ENCODE results near the gene RASSF1. TPM values are rescaled to one million over a fixed set of nuclear protein-coding genes. Genes with fewer than 3 reads are reported as not detected.
A peak's percentile ranks its signal among the peaks of the same experiment; 100 is the strongest.
"Not testable (repeated sequence)": the region's sequence is repeated elsewhere in the genome, so short reads cannot be mapped to it uniquely, and the experiment has no call there.

The RASSF1 gene
- total RNA-seq, 1 donor from 2014 or later: 26.5 TPM

DNA sequence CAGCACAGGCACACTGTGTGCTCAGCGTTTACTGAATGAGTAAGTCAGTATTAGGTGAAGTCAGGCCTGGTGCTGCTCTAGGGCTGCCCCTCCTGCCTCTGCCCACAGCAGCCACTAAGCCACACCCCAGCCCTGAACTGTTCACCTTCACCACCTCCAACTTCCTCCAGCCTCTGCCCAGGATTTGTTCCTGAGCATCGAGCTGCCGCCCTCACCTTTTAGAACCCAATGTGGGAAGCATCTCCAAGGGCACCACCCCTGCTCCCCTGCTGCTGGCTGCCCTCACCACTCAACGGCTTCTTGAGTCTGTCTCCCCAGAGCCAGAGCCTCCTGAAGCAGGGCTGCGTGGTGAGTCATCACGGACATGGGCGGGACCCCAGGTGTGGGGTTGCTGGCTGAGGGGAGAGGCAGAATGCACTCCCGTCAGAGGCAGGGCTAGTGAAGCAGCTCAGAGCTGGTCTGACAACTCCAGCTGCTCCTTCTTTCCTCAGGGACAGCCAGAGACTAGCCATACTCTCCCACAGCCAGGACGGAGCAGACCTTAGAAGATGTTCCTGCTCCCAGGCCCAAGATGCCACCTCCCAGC lies 23.9 kb downstream of the RASSF1 start:
- Mint-ChIP-seq H3K27ac (ENCODE audit: unreplicated experiment) (no peak overlapping the region), H3K9me3 (ENCODE audit: unreplicated experiment) (no peaks in the 10 kb centered on the region), H3K27me3 (ENCODE audit: low read depth, unreplicated experiment) (no peaks in the 10 kb centered on the region), H3K4me3 (ENCODE audit: unreplicated experiment) (no peak overlapping the region), H3K4me1 (ENCODE audit: low read depth, unreplicated experiment) (peaks cover 16% of the 10 kb centered on the region), H3K36me3 (ENCODE audit: low read depth, unreplicated experiment) (peaks cover 22% of the 10 kb centered on the region)
- Histone ChIP-seq H4K20me1 (ENCODE audit: insufficient read depth, low read length) (peaks cover 58% of the 10 kb centered on the region), H3K9ac (ENCODE audit: low read length) (peak overlapping the region; percentile 29), H3K27me3 (ENCODE audit: insufficient read depth, low read length) (no peaks in the 10 kb centered on the region), H3K4me2 (ENCODE audit: low read length) (peak overlapping the region; percentile 55), H3K4me1 (ENCODE audit: insufficient read depth, low read length) (peaks cover 24% of the 10 kb centered on the region), H3K79me2 (ENCODE audit: insufficient read depth, low read length) (peaks cover 40% of the 10 kb centered on the region), H3K27ac (ENCODE audit: low read depth, low read length) (no peak overlapping the region), H3K36me3 (ENCODE audit: insufficient read depth, low read length) (peaks cover 8% of the 10 kb centered on the region), H3K9me3 (ENCODE audit: insufficient read depth, low read depth, low read length) (no peaks in the 10 kb centered on the region), H2AFZ (ENCODE audit: low read depth, low read length) (no peak overlapping the region), H3K4me3 (ENCODE audit: insufficient read depth, low read depth, low read length) (no peak overlapping the region)
- no peak for TF ChIP-seq EZH2 (IDR thresholded peaks at IDR 0.05; ENCODE audit: insufficient read depth, low read length)
- TF ChIP-seq CTCF (IDR thresholded peaks at IDR 0.05; ENCODE audit: insufficient read depth, low read depth, low read length): no peak
- peak; percentile 65 for DNase-seq (ENCODE audit: low read depth)
- FAIRE-seq: no peak

DNA sequence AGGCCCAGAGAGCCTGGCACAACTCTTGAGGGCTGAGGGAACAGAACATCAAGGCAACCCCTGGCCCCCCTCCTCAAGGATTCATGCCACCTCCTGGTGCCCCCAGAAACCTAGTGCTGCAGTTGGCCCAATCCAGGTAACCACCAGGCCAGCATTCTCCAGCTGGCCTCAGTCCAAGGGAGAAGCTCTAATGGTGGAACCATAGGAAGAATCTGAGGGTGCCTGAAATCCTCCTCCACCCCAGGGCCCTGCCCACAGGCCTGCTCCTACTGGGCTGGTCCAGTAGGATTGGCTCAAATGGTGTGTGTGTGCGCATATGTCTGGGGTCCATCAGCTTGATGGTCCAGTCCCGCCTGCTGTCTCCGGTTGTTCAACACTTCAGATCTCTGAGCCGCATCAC lies 25.8 kb downstream of the RASSF1 start:
- H3K4me1 ChIP-seq (ENCODE audit: insufficient read depth, low read length): peaks cover 14% of the 10 kb centered on the region
- no peak overlapping the region for H3K4me2 ChIP-seq (ENCODE audit: low read length)
- Mint-ChIP-seq H3K27ac (ENCODE audit: unreplicated experiment) (no peak overlapping the region), H3K4me3 (ENCODE audit: unreplicated experiment) (no peak overlapping the region), H3K36me3 (ENCODE audit: low read depth, unreplicated experiment) (peaks cover 19% of the 10 kb centered on the region), H3K9me3 (ENCODE audit: unreplicated experiment) (peaks cover under 1% of the 10 kb centered on the region), H3K27me3 (ENCODE audit: low read depth, unreplicated experiment) (no peaks in the 10 kb centered on the region), H3K4me1 (ENCODE audit: low read depth, unreplicated experiment) (peaks cover 11% of the 10 kb centered on the region)
- peaks cover 48% of the 10 kb centered on the region for H4K20me1 ChIP-seq (ENCODE audit: insufficient read depth, low read length)
- H3K36me3 ChIP-seq (ENCODE audit: insufficient read depth, low read length): peaks cover 8% of the 10 kb centered on the region
- TF ChIP-seq CTCF (IDR thresholded peaks at IDR 0.05; ENCODE audit: insufficient read depth, low read depth, low read length) (no peak), EZH2 (IDR thresholded peaks at IDR 0.05; ENCODE audit: insufficient read depth, low read length) (no peak)
- no peak overlapping the region for H3K4me3 ChIP-seq (ENCODE audit: insufficient read depth, low read depth, low read length)
- no peak for DNase-seq (ENCODE audit: low read depth)
- H3K9ac ChIP-seq (ENCODE audit: low read length): no peak overlapping the region
- H3K27ac ChIP-seq (ENCODE audit: low read depth, low read length): no peak overlapping the region
- no peak overlapping the region for H2AFZ ChIP-seq (ENCODE audit: low read depth, low read length)
- no peaks in the 10 kb centered on the region for H3K27me3 ChIP-seq (ENCODE audit: insufficient read depth, low read length)
- no peaks in the 10 kb centered on the region for H3K9me3 ChIP-seq (ENCODE audit: insufficient read depth, low read depth, low read length)
- FAIRE-seq: no peak
- peaks cover 27% of the 10 kb centered on the region for H3K79me2 ChIP-seq (ENCODE audit: insufficient read depth, low read length)

- Histone ChIP-seq H3K4me3 (ENCODE audit: insufficient read depth, low read depth, low read length) (no peak overlapping the region), H3K79me2 (ENCODE audit: insufficient read depth, low read length) (peaks cover 22% of the 10 kb centered on the region), H3K9me3 (ENCODE audit: insufficient read depth, low read depth, low read length) (no peaks in the 10 kb centered on the region), H2AFZ (ENCODE audit: low read depth, low read length) (no peak overlapping the region), H3K4me1 (ENCODE audit: insufficient read depth, low read length) (peaks cover 14% of the 10 kb centered on the region), H4K20me1 (ENCODE audit: insufficient read depth, low read length) (peaks cover 43% of the 10 kb centered on the region), H3K27ac (ENCODE audit: low read depth, low read length) (no peak overlapping the region), H3K9ac (ENCODE audit: low read length) (no peak overlapping the region), H3K4me2 (ENCODE audit: low read length) (no peak overlapping the region), H3K36me3 (ENCODE audit: insufficient read depth, low read length) (peaks cover 8% of the 10 kb centered on the region), H3K27me3 (ENCODE audit: insufficient read depth, low read length) (no peaks in the 10 kb centered on the region)
- H3K27ac Mint-ChIP-seq (ENCODE audit: unreplicated experiment): no peak overlapping the region
- no peak for DNase-seq (ENCODE audit: low read depth)
- H3K4me3 Mint-ChIP-seq (ENCODE audit: unreplicated experiment): no peak overlapping the region
- peaks cover 8% of the 10 kb centered on the region for H3K4me1 Mint-ChIP-seq (ENCODE audit: low read depth, unreplicated experiment)
- peaks cover 1% of the 10 kb centered on the region for H3K9me3 Mint-ChIP-seq (ENCODE audit: unreplicated experiment)
- TF ChIP-seq CTCF (IDR thresholded peaks at IDR 0.05; ENCODE audit: insufficient read depth, low read depth, low read length) (no peak), EZH2 (IDR thresholded peaks at IDR 0.05; ENCODE audit: insufficient read depth, low read length) (no peak)
- no peak for FAIRE-seq
- H3K36me3 Mint-ChIP-seq (ENCODE audit: low read depth, unreplicated experiment): peaks cover 21% of the 10 kb centered on the region
- no peaks in the 10 kb centered on the region for H3K27me3 Mint-ChIP-seq (ENCODE audit: low read depth, unreplicated experiment)
Observed at GRCh38 chr3:50314342-50314741, 26.3 kb downstream of the RASSF1 start.

DNA sequence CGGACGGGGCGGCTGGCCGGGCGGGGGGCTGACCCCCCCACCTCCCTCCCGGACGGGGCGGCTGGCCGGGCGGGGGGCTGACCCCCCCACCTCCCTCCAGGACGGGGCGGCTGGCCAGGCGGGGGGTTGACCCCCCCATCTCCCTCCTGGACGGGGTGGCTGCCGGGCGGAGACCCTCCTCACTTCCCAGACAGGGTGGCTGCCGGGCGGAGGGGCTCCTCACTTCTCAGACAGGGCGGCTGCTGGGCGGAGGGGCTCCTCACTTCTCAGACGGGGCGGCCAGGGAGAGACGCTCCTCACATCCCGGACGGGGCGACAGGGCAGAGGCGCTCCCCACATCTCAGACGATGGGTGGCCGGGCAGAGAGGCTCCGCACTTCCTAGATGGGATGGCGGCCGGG lies 28.6 kb downstream of the RASSF1 start:
- H3K27me3 Mint-ChIP-seq (ENCODE audit: low read depth, unreplicated experiment); H3K27ac Mint-ChIP-seq (ENCODE audit: unreplicated experiment); DNase-seq (ENCODE audit: low read depth); FAIRE-seq; H3K9ac ChIP-seq (ENCODE audit: low read length); H3K27me3 ChIP-seq (ENCODE audit: insufficient read depth, low read length); H3K4me3 ChIP-seq (ENCODE audit: insufficient read depth, low read depth, low read length); H2AFZ ChIP-seq (ENCODE audit: low read depth, low read length); H3K9me3 ChIP-seq (ENCODE audit: insufficient read depth, low read depth, low read length); H3K4me2 ChIP-seq (ENCODE audit: low read length); H3K36me3 ChIP-seq (ENCODE audit: insufficient read depth, low read length); H3K79me2 ChIP-seq (ENCODE audit: insufficient read depth, low read length); H3K27ac ChIP-seq (ENCODE audit: low read depth, low read length); H3K4me1 Mint-ChIP-seq (ENCODE audit: low read depth, unreplicated experiment); H3K4me3 Mint-ChIP-seq (ENCODE audit: unreplicated experiment); H3K4me1 ChIP-seq (ENCODE audit: insufficient read depth, low read length); H3K9me3 Mint-ChIP-seq (ENCODE audit: unreplicated experiment): not testable (repeated sequence)
- H3K36me3 Mint-ChIP-seq (ENCODE audit: low read depth, unreplicated experiment): peaks cover 14% of the 10 kb centered on the region
- peaks cover 22% of the 10 kb centered on the region for H4K20me1 ChIP-seq (ENCODE audit: insufficient read depth, low read length)

Measured in astrocyte (in vitro differentiated cells and primary cell).